HepG2 (cell line): ENCODE data around the gene C6orf132. TPM values are rescaled to one million over a fixed set of nuclear protein-coding genes. Genes with fewer than 3 reads are reported as not detected.

Source experiments
- ATF3 ChIP-seq: sonication (generic); formaldehyde crosslinking; IDR thresholded peaks from 2 replicates; pipeline ENCODE4 v1.4.0; 2020; ENCODE audit warnings: missing genetic modification reagents
- FOSL1 ChIP-seq: sonication (generic); formaldehyde crosslinking; IDR thresholded peaks from 2 replicates; pipeline ENCODE4 v1.9.0; 2021; ENCODE audit warnings: missing genetic modification reagents, borderline replicate concordance
- GATAD2A ChIP-seq: IDR thresholded peaks from 2 replicates; pipeline ENCODE4 v1.6.1; 2016
- HMG20A ChIP-seq: IDR thresholded peaks from 2 replicates; pipeline ENCODE4 v1.6.1; 2016; ENCODE audit warnings: borderline replicate concordance
- IRF2 ChIP-seq: IDR thresholded peaks from 2 replicates; pipeline ENCODE4 v1.6.1; 2018; ENCODE audit warnings: missing genetic modification reagents, missing compliant biosample characterization
- JDP2 ChIP-seq: sonication (generic); formaldehyde crosslinking; IDR thresholded peaks from 2 replicates; pipeline ENCODE4 v1.8.1; 2022; ENCODE audit warnings: missing genetic modification reagents, borderline replicate concordance
- MAZ ChIP-seq, 2 experiments: sonication (generic) in 1 of 2; formaldehyde crosslinking in 1 of 2; IDR thresholded peaks; 2 replicates each; pipeline versions ENCODE4 v1.5.0 to v1.6.1; 2012 to 2020; ENCODE audit warnings: low read depth in 2 of 2, mild to moderate bottlenecking in 2 of 2, borderline replicate concordance in 1 of 2, improper control_type of control experiment in 1 of 2, low read length in 1 of 2, missing genetic modification reagents in 1 of 2, moderate library complexity in 1 of 2
- MED1 ChIP-seq: sonication (generic); formaldehyde crosslinking; IDR thresholded peaks from 2 replicates; pipeline ENCODE4 v1.4.0; 2020; ENCODE audit warnings: missing genetic modification reagents
- NR2F6 ChIP-seq, 2 experiments: IDR thresholded peaks; 2 replicates each; pipeline ENCODE4 v1.6.1; 2016; ENCODE audit warnings: antibody characterized with exemption in 1 of 2, mild to moderate bottlenecking in 1 of 2
- RAD21 ChIP-seq: fragments of 450-650 bp; formaldehyde crosslinking; IDR thresholded peaks from 2 replicates; pipeline ENCODE4 v1.5.0; 2020; ENCODE audit warnings: mild to moderate bottlenecking
- RARA ChIP-seq: IDR thresholded peaks from 2 replicates; pipeline ENCODE4 v1.6.1; 2016; ENCODE audit warnings: missing genetic modification reagents, missing compliant biosample characterization
- SALL1 ChIP-seq: sonication (generic); formaldehyde crosslinking; IDR thresholded peaks from 2 replicates; pipeline ENCODE4 v1.8.0; 2022; ENCODE audit warnings: mild to moderate bottlenecking, missing genetic modification reagents
- SOX6 ChIP-seq, 2 experiments: fragments of 450-650 bp in 1 of 2; sonication (generic) in 1 of 2; formaldehyde crosslinking in 1 of 2; IDR thresholded peaks; 2 replicates each; pipeline versions ENCODE4 v1.4.0 to v1.6.1; 2017 to 2020; ENCODE audit warnings: antibody characterized with exemption in 1 of 2, mild to moderate bottlenecking in 1 of 2, missing genetic modification reagents in 1 of 2
- STAG1 ChIP-seq: sonication (generic); formaldehyde crosslinking; IDR thresholded peaks from 2 replicates; pipeline ENCODE4 v1.4.0; 2020; ENCODE audit warnings: missing genetic modification reagents
- TBX2 ChIP-seq: sonication (generic); formaldehyde crosslinking; IDR thresholded peaks from 2 replicates; pipeline ENCODE4 v1.5.0; 2020; ENCODE audit warnings: missing genetic modification reagents, mild to moderate bottlenecking, borderline replicate concordance
- TEAD3 ChIP-seq: optimal IDR thresholded peaks from 2 replicates; pipeline ENCODE3; 2016; ENCODE audit warnings: borderline replicate concordance
- TFDP1 ChIP-seq: IDR thresholded peaks from 2 replicates; pipeline ENCODE4 v1.6.1; 2016; ENCODE audit warnings: missing compliant biosample characterization, missing genetic modification reagents, borderline replicate concordance
- THAP11 ChIP-seq: IDR thresholded peaks from 2 replicates; pipeline ENCODE4 v1.6.1; 2016; ENCODE audit warnings: missing biosample characterization, missing genetic modification reagents
- USF2 ChIP-seq, 2 experiments: sonication (generic) in 1 of 2; formaldehyde crosslinking in 1 of 2; IDR thresholded peaks; 2 replicates each; pipeline versions ENCODE4 v1.5.1 to v1.6.1; 2011 to 2020; ENCODE audit warnings: borderline replicate concordance in 1 of 2, low read depth in 1 of 2, low read length in 1 of 2, mild to moderate bottlenecking in 1 of 2, missing genetic modification reagents in 1 of 2, moderate library complexity in 1 of 2
- ZBTB20 ChIP-seq: sonication (generic); formaldehyde crosslinking; IDR thresholded peaks from 2 replicates; pipeline ENCODE4 v1.8.1; 2023; ENCODE audit warnings: missing genetic modification reagents, low read depth, mild to moderate bottlenecking, borderline replicate concordance
- ZBTB7B ChIP-seq: sonication (generic); formaldehyde crosslinking; IDR thresholded peaks from 2 replicates; pipeline ENCODE4 v1.4.0; 2020; ENCODE audit warnings: missing genetic modification reagents
- ZMYM2 ChIP-seq: sonication (generic); formaldehyde crosslinking; IDR thresholded peaks from 2 replicates; pipeline ENCODE4 v1.8.0; 2022; ENCODE audit warnings: mild to moderate bottlenecking, missing genetic modification reagents
- ZNF513 ChIP-seq: sonication (generic); formaldehyde crosslinking; conservative IDR thresholded peaks from 2 replicates; pipeline ENCODE4 v1.5.0; 2020; ENCODE audit warnings: missing genetic modification reagents
- ZNF788 ChIP-seq: sonication (generic); formaldehyde crosslinking; IDR thresholded peaks from 2 replicates; pipeline ENCODE4 v1.5.0; 2020; ENCODE audit warnings: mild to moderate bottlenecking, missing genetic modification reagents, borderline replicate concordance
- polyA plus RNA-seq, 8 experiments: library from polyadenylated mRNA; depleted of rRNA in 3 of 8; stranded (reverse) in 7 of 8; unstranded in 1 of 8; fragments of >200 nt; fragmentation: Illumina TruSeq in 4 of 8; extraction: Trizol in 4 of 8; gene quantifications; 2 replicates each; pipeline versions ENCODE4 v1.2.1 to v1.2.3, GENCODE V29; 2011 to 2016; ENCODE audit warnings: low read depth in 4 of 8, missing spikeins in 1 of 8, mixed read lengths in 1 of 8; ENCODE audit not compliant: insufficient read depth in 1 of 8
- total RNA-seq, 5 experiments: library from RNA; depleted of rRNA; stranded (reverse); fragments of >200 nt; fragmentation: Illumina TruSeq; extraction: Trizol; gene quantifications; 2 replicates each; pipeline ENCODE4 v1.2.3, GENCODE V29; 2016; ENCODE audit warnings: low read depth in 1 of 5

C6orf132 gene
- total and polyA plus RNA-seq, 2 of the 13 experiments (the other 11 are each of a cell fraction or from before 2014, with no cell fraction given), result 0.78 to 3.0 TPM

- no peak for TF ChIP-seq ZBTB20 (CRISPR knock-in tag)
- 0 out of 2 replicates have a peak, but pooled peaks have one; percentile 24 for TF ChIP-seq ZNF788
- TF ChIP-seq IRF2, result 0 out of 2 replicates have a peak, but pooled peaks have one; percentile 25
- TF ChIP-seq GATAD2A, result peak; percentile 43; the same call in 1 of the 2 replicates
- no peak for TF ChIP-seq ATF3 (CRISPR knock-in tag)
- TF ChIP-seq SALL1 (CRISPR knock-in tag), result peak; percentile 35; the same call in 1 of the 2 replicates
- TF ChIP-seq HMG20A (CRISPR knock-in tag), result no peak
- TF ChIP-seq STAG1, result peak; percentile 67
- peak; percentile 56; the same call in 1 of the 2 replicates for TF ChIP-seq ZBTB7B (CRISPR knock-in tag)
- TF ChIP-seq RAD21 (CRISPR knock-in tag), result peak; percentile 36; the same call in 1 of the 2 replicates
- no peak for TF ChIP-seq FOSL1 (CRISPR knock-in tag)
- TF ChIP-seq MAZ (IDR thresholded peaks at IDR 0.05; ENCODE audit: borderline replicate concordance, low read depth, low read length), result no peak
- peak; percentile 29; the same call in 1 of the 2 replicates for TF ChIP-seq MAZ (CRISPR knock-in tag; IDR thresholded peaks at IDR 0.05; ENCODE audit: low read depth)
- TF ChIP-seq RARA (CRISPR knock-in tag), result peak; percentile 73
- 0 out of 2 replicates have a peak, but pooled peaks have one; percentile 13 for TF ChIP-seq THAP11
- TF ChIP-seq USF2 (IDR thresholded peaks at IDR 0.05; ENCODE audit: low read depth, low read length), result no peak
- TF ChIP-seq USF2 (CRISPR knock-in tag; IDR thresholded peaks at IDR 0.05; ENCODE audit: borderline replicate concordance), result 0 out of 2 replicates have a peak, but pooled peaks have one; percentile 21
- no peak for TF ChIP-seq JDP2 (CRISPR knock-in tag)
- TF ChIP-seq NR2F6 (IDR thresholded peaks at IDR 0.05), result peak; percentile 82
- TF ChIP-seq NR2F6 (CRISPR knock-in tag; IDR thresholded peaks at IDR 0.05), result peak; percentile 82
- TF ChIP-seq ZNF513 (CRISPR knock-in tag), result no peak
- TF ChIP-seq MED1 (CRISPR knock-in tag), result peak; percentile 44; the same call in 1 of the 2 replicates
- 0 out of 2 replicates have a peak, but pooled peaks have one; percentile 29 for TF ChIP-seq ZMYM2
- peak; percentile 39; the same call in 1 of the 2 replicates for TF ChIP-seq TFDP1 (CRISPR knock-in tag)
- peak; percentile 58; the same call in 1 of the 2 replicates for TF ChIP-seq TBX2 (CRISPR knock-in tag)
- TF ChIP-seq SOX6 (IDR thresholded peaks at IDR 0.05), result no peak
- TF ChIP-seq SOX6 (CRISPR knock-in tag; IDR thresholded peaks at IDR 0.05), result peak; percentile 29; the same call in 1 of the 2 replicates
- peak; percentile 44 for TF ChIP-seq TEAD3 (CRISPR knock-in tag)
Measured at GRCh38 chr6:42095776-42096541, 46.5 kb downstream of the C6orf132 start (continued).
